Right renal cortex interstitium (tissue), 3 donors: ENCODE results near the gene ASS1. TPM values are rescaled to one million over a fixed set of nuclear protein-coding genes. Genes with fewer than 3 reads are reported as not detected.

Source experiments
- DNase-seq, 3 donors: peaks; one replicate each; pipeline ENCODE4 v3.0.0-alpha.2; 2013; ENCODE audit warnings: low read depth in 3 of 3, low spot score in 2 of 3
- polyA plus RNA-seq, 3 donors: library from polyadenylated mRNA; unstranded; fragments of 120-200 nt; gene quantifications; one replicate each; pipeline ENCODE4 v1.2.1, GENCODE V29; 2013; ENCODE audit not compliant: insufficient read length in 3 of 3

ASS1 gene
- polyA plus RNA-seq, 3 donors: 299 to 385 (median 354) TPM

- peak; percentile 78 to 90 (median 83) for DNase-seq
These were observed 7.0 kb downstream of the ASS1 start for GRCh38 chr9:130451509-130452388.

GRCh38 chr9:130452835-130453234 lies 8.1 kb downstream of the ASS1 start:
- no peak for DNase-seq

DNA sequence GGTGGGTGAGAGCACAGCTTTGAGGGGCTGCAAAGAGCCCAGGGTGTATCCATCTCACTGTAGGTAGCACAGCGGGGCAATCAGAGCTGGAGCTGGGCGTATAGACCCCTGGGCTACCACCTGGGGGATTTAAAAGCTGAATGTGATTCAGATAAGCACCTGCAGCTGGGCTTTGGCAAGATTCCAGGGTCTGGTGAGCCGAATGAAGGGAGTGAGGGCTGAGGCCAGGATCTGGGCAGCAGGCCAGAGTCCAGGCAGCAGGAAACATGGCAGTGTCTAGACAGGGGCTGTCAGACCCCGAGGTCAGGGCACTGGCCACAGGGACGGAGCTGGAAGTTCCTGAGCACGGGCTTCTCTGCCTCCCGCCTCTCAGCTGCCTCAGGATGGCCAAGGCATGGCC lies 8.7 kb downstream of the ASS1 start:
- DNase-seq: no peak

DNA sequence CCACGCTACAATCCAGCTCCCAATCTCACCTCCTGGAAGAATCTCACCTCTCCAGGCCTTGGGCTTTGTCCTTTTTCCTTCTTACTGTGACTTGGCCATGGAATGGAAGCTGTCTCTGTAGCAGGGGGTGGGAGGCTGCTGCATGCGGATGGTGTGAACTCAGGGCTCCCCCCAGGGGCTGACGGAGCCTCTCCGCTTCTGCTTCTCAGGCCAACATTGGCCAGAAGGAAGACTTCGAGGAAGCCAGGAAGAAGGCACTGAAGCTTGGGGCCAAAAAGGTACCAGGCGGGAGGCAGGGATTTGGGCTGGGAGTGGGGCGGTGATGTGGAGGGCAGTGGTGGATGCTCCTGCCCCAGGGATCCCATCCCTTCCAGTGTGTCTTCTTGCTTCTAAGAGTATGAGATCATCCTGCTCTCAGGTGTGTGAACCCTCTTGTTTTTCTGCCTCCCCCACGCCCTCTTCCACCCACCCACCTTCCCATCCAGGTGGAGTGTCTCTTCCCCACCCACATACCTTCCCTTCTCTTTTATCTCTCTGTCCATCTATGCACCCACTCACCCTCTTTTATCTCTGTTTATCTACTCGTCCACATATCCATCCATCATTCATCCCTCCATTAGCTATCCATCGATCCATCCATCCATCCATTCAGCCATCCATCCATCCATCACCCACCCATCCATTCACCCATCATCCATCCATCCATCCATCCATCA lies 9.5 kb downstream of the ASS1 start:
- DNase-seq: no peak

GRCh38 chr9:130454812-130455325 lies 10.1 kb downstream of the ASS1 start:
- no peak for DNase-seq

DNA sequence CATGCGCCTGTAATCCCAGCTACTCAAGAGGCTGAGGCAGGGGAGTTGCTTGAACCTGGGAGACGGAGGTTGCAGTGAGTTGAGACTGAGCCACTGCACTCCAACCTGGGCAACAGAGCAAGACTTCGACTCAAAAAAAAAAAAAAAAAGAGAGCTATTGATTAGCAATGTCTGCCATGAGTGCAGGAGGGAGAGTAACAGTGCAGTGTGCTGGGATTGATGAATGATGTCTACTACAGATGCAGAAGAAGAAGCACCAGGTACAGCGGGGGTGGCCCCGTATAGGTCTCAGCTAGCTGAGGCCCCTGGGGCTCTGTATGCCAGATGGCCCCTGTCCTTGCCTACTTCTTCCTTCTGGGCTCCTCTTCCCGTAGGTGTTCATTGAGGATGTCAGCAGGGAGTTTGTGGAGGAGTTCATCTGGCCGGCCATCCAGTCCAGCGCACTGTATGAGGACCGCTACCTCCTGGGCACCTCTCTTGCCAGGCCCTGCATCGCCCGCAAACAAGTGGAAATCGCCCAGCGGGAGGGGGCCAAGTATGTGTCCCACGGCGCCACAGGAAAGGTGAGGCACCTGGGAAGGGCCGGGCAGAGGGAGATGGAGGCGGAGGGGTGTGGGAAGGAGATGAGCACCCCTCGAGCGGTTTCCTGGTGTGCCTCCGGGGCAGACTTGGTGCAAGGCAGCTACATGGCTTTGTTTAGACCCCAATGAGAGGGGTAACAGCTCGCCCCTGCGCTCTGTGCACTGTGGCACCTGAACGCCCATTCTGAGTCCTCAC lies 13.5 kb downstream of the ASS1 start:
- DNase-seq: no peak

GRCh38 chr9:130458804-130459067 lies 14.0 kb downstream of the ASS1 start:
- DNase-seq: no peak

DNA sequence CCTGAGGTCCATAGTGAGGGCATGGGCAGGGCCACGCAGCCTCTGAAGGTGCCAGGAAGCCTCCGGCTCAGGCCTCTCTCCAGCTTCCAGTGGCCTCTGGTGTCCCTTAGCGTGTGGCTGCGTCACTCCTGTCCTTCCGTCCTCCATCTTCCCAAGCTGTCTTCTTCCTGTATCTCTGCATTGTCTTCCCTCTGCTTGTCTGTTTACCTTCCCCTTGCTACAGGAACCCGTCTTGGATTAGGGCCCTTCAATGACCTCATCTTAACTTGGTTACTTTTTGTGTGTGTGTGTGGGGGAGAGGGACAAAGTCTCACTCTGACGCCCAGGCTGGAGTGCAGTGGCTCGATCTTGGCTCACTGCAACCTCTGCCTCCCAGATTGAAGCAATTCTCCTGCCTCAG lies 14.4 kb downstream of the ASS1 start:
- DNase-seq: no peak

DNA sequence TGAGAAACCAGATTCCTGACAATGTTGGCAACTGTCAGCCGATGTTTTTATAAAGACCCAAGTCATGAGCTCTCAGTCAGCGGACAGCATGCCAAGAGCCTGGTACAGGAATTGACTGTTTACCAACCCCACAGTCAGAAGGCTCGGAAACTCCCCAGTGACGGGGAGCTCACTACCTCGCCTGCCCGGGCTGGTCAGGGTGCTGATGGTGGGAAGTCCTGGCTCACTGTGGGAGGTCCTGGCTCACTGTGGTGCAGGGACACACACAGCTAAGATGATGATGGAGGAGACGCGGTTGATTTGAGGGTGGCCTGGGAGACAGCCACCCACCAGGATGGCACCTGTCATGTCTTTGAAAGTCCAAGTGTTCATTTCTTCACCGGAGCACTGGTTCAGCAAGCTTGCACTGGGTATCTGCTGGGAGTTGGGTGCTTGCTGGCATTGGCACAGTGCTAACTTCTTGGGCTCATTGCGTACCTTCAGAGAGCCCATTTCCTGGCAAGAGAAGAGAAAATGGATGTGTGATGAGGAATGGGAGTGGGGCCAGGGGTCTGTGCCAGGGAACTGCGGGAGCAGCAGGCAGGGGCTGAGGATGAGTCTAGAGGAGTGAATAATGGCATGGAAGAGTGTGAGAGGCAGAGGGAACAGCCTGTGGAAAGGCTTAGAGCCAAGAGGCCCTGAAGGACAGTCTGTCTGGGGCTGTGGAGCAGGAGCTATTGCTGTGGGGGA lies 15.3 kb downstream of the ASS1 start:
- no peak for DNase-seq

DNA sequence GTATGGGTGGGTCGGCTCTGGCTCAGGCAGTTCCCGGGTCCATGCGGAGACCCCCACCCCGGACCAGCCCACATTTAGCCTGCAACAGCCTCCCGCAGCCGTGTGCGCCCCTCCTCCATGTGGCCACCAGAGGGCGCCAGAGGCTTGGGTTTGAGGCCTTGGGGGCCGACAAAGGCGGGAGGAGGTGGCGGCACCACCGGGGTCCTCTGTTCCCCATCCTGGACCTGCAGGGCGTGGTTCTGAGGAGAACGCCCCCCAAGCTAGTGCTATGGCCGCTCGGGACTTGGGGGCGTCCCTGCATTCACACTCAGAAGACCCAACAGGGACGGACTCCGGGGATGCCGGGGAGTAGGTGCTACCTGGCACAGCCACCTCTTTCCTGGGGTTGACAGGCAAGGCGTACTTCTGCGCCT lies 16.5 kb downstream of the ASS1 start:
- DNase-seq: no peak

DNA sequence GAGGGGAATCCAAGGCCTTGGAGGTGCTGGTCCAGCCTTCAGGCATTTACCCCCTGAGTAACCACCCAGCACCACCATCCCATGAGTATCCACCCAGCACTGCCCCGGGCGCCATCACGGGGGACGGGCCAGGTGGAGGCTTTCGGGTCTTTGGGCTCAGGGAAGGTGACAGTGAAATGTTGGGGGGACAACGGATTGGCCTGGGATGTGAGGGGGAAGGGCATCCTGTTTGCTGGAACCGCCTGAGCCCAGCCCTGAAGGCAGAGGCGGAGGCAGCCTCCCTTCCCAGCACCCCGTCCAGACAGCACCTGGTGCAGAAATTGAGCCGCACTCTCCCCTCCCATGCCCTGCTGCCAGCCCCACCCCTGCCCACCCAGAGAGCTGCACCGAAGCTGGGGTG lies 17.0 kb downstream of the ASS1 start:
- DNase-seq: no peak

DNA sequence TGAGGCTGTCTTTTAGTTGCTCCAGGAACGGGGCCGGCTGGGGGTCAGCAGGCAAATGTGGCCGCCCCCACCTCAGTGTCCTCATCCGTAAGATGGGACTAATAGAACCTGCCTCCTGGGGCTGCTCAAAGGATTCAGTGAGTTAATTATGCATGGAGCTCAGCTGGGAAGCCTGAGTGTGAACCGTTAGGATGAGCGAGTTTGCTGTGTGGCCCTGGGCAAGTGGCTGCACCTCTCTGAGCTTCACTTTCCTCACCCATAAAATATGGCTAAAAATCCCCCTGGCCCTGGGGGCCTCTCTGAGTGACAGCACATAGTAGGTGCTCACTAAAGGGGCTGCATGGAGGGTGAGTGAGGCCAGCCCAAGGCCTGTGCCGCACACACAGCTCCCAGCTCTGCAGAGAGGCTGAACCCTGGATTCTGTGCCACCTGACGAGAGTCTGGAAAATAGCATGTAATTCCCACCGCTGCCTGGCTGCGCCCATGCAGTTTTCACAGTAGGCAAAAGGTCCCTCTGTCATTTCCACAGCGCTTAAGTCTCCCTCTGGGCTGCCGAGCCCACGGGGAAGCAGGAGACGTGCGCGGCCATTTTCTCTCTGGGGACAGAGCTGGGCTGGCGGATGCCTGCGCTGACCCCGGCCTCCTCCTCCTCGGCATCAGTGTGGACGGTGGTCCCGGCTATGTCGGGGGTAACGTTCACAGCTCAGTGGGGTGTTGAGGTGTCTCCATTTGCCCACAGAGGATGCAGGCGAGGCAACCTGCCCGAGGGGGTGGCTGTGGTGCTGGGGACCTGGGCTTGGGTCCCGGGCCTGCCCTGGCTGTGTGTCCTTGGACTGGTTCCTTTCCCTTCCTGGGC lies 18.2 kb downstream of the ASS1 start:
- DNase-seq: no peak

GRCh38 chr9:130463763-130464745 lies 19.3 kb downstream of the ASS1 start:
- DNase-seq: no peak

DNA sequence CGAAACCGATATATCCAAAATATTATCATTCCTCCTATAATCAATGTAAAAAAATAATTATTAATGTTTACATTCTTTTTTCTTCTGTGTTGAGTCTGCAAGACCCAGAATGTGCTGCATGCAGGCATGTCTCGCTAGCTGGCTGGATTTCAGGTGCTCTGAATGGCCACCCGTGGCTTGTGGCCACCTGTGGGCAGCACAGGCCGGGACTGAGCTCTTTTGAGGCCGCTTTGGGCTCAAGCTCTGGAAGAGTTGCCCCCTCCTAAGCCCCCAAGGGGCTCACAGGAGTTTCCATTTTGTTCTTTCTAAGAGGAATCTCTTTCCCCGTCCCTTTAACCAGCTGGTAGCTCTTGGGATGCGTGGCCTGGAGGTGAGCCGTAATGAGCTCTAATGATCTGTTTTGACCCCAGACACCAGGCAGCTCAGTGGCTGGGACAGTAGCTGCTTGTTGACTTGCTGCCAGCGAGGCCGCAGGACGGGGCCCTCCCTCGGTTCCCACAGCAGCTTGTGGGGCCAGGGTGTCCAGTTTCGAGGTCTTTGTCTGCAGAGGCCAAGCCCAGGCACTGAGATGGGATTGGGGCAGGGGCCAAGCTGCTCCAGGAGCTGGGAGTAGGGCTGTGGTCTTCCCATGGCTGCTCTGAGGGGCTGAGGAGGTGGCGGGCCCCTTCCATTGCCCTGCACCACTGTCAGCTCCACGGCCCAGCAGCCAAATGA lies 20.8 kb downstream of the ASS1 start:
- DNase-seq: no peak

DNA sequence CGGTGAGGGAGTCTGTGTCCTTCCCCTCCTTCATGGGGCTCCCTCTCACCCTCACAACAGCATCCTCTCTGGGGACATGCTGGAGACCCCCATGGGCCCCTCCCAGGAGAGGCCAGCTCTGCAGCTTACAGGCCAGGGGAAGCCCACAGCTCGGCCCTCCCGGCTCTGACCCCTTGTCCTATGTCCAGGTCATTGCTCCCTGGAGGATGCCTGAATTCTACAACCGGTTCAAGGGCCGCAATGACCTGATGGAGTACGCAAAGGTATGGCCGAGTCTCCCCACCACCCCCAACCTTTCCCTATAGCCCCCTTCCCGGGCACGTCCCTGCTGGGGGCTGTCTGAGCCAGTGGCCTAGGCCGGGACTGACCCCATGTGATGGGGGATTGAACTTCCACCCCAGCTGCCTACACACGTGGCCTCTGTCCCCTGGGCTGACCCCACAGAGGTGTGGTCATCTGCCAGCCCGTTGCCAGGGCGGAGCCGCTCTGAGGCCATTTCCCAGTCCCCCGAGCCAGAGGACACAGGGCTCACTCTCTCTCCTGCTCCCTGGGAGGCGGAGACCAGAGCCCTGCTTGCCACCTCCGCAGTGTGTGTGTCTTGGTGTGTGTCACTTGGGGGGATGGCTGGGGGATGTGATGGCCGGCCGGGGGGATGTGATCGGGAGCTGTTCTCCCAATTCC lies 21.9 kb downstream of the ASS1 start:
- DNase-seq: no peak

DNA sequence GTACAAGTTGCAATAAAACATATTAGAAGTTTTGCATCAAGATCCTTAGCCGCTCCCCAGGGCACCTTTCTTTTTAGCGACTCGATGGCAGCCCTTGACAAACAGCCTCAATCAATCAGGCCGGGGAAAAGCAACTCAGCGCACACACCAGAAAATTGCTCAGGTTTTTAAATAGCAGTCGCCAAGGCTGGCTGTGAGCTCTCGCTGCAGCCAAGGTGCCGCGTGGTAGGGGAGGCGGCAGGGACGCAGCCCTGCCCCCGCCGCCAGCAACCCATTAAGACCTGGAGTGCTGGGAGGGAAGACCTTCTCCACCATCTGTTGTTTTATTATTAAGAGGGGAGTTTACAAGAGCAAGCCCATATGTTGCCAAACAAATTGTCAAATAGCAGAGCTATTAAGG lies 22.6 kb downstream of the ASS1 start:
- DNase-seq: no peak

- no peak for DNase-seq
These were observed 23.8 kb downstream of the ASS1 start for GRCh38 chr9:130468566-130468965.
